Measurements from ENCODE around the gene CFAP251.

Gene CFAP251

DNA sequence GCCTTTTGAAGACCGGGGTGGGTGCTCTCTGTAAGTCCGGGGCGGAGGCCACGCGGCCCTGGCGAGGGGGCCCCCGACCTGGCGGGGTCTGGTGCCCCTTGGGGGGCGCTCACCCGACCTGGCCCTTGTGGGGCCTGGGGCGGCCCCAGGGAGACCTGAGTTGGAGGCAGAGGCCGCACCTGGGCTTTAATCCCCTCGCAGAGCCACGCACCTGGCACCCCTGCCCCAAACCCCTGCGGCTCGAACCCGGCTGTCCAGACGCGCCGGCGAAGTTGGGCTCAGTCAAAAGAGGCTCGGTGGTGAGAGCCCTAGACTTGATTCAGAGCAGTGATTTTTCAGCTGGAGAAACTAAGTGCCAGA lies 267 bp downstream of the CFAP251 start:
- Histone ChIP-seq H4K91ac (ENCODE audit: low read depth, low read length) (peak overlapping the region; percentile 66), H3K4me1 (ENCODE audit: control insufficient read depth in 1 of 2, insufficient read depth in 2 of 2, low read length in 2 of 2) (peaks cover 6 to 7% of the 10 kb centered on the region in 2 experiments), H3K18ac (ENCODE audit: low read length) (peak overlapping the region; percentile 11), H2BK5ac (ENCODE audit: low read depth, low read length, poor library complexity) (peak overlapping the region; percentile 35), H4K12ac (ENCODE audit: low read depth, low read length) (peak overlapping the region; percentile 40), H3K9me3 (ENCODE audit: insufficient read depth, low read depth, low read length) (no peaks in the 10 kb centered on the region), H2BK12ac (ENCODE audit: low read length) (peak overlapping the region; percentile 19), H3K4me3 (ENCODE audit: low read depth, low read length) (peak overlapping the region; percentile 64), H3K27me3 (ENCODE audit: insufficient read depth, low read length) (no peaks in the 10 kb centered on the region), H4K8ac (ENCODE audit: low read depth, low read length) (peak overlapping the region; percentile 69), H3K27ac (ENCODE audit: low read depth, low read length) (no peak overlapping the region), H3K36me3 (ENCODE audit: control insufficient read depth in 1 of 2, insufficient read depth in 2 of 2, low read length in 2 of 2) (peaks cover 12 to 15% of the 10 kb centered on the region in 2 experiments), H2AK5ac (ENCODE audit: low read length) (peak overlapping the region; percentile 39), H3K4me2 (ENCODE audit: low read length) (peak overlapping the region; percentile 90), H3K14ac (ENCODE audit: low read length) (peak overlapping the region; percentile 30), H3K9ac (ENCODE audit: low read length) (no peak overlapping the region), H3K79me2 (ENCODE audit: control insufficient read depth, insufficient read depth, low read length, poor library complexity) (no peaks in the 10 kb centered on the region), H2BK120ac (ENCODE audit: insufficient read depth, low read length, poor library complexity) (peak overlapping the region; percentile 14), H3K23ac (ENCODE audit: low read length) (no peak overlapping the region), H3K4ac (ENCODE audit: low read depth, low read length) (no peak overlapping the region), H3K79me1 (ENCODE audit: low read length) (peaks cover 4% of the 10 kb centered on the region), H2AFZ (ENCODE audit: insufficient read depth, low read length, poor library complexity) (peak overlapping the region; percentile 69)
- no CpG with 5 or more reads among the region's 22 CpGs for WGBS (ENCODE audit: extremely low coverage, insufficient coverage, insufficient read length)
- DNase-seq: no peak

DNA sequence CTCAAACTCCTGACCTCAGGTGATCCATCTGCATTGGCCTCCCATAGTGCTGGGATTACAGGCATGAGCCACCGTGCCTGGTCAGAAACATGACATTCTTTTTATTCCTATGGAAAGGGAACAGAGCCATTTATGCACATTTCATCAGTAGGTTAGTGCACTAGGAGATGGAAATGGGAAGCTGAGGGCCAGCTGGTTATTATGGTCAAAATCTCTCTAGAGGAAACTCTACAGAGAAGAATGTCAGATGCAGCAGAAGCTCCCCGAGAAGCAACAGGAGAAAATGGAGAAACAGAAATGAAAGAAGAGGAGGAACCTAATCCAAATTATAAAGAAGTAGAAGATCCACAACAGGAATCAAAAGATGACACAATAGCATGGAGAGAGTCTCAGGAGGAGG lies 2.7 kb downstream of the CFAP251 start:
- no CpG with 5 or more reads among the region's 2 CpGs for WGBS (ENCODE audit: extremely low coverage, insufficient coverage, insufficient read length)
- no peak for DNase-seq
- no peak overlapping the region for H4K91ac ChIP-seq (ENCODE audit: low read depth, low read length)

DNA sequence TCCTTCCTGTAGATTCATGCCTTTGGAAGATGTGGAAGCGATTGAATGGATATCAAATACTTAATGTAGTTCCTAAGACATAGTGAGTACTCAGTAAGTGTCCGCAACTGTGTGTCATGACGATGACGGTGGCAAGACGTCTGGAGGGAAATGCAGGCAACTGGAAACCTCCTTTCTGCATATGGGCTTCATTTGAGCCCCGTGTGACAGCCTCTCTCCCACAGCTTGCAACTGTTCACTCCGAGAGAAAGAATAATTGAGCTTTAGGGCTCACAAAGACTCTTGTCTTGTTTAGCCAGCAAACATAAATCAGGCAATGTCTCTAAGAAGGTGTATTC lies 6.9 kb downstream of the CFAP251 start:
- no peaks in the 10 kb centered on the region for H3K79me2 ChIP-seq (ENCODE audit: control insufficient read depth, insufficient read depth, low read length, poor library complexity)
- no peaks in the 10 kb centered on the region for H3K36me3 ChIP-seq (ENCODE audit: control insufficient read depth in 1 of 2, insufficient read depth in 2 of 2, low read length in 2 of 2)
- peak overlapping the region; percentile 74 for H2BK12ac ChIP-seq (ENCODE audit: low read length)
- peaks cover 10 to 15% of the 10 kb centered on the region in 2 experiments for H3K4me1 ChIP-seq (ENCODE audit: control insufficient read depth in 1 of 2, insufficient read depth in 2 of 2, low read length in 2 of 2)
- no peak overlapping the region for H4K12ac ChIP-seq (ENCODE audit: low read depth, low read length)
- no peak overlapping the region for H3K4me3 ChIP-seq (ENCODE audit: low read depth, low read length)
- H3K27me3 ChIP-seq (ENCODE audit: insufficient read depth, low read length): no peaks in the 10 kb centered on the region
- DNase-seq: peak; percentile 42 to 66
- no peak overlapping the region for H3K27ac ChIP-seq (ENCODE audit: low read depth, low read length)
- H3K18ac ChIP-seq (ENCODE audit: low read length): no peak overlapping the region
- no peak overlapping the region for H4K91ac ChIP-seq (ENCODE audit: low read depth, low read length)
- no peak overlapping the region for H2BK5ac ChIP-seq (ENCODE audit: low read depth, low read length, poor library complexity)
- peak overlapping the region; percentile 45 for H3K4me2 ChIP-seq (ENCODE audit: low read length)
- WGBS (ENCODE audit: extremely low coverage, insufficient coverage, insufficient read length): no CpG with 5 or more reads among the region's 7 CpGs
- no peak overlapping the region for H3K9ac ChIP-seq (ENCODE audit: low read length)
- no peak overlapping the region for H3K14ac ChIP-seq (ENCODE audit: low read length)
- H3K23ac ChIP-seq (ENCODE audit: low read length): no peak overlapping the region
- no peak overlapping the region for H2AK5ac ChIP-seq (ENCODE audit: low read length)
- peaks cover 8% of the 10 kb centered on the region for H3K79me1 ChIP-seq (ENCODE audit: low read length)
- no peaks in the 10 kb centered on the region for H3K9me3 ChIP-seq (ENCODE audit: insufficient read depth, low read depth, low read length)
- peak overlapping the region; percentile 29 for H4K8ac ChIP-seq (ENCODE audit: low read depth, low read length)
- H2BK120ac ChIP-seq (ENCODE audit: insufficient read depth, low read length, poor library complexity): no peak overlapping the region
- H3K4ac ChIP-seq (ENCODE audit: low read depth, low read length): no peak overlapping the region
- no peak overlapping the region for H2AFZ ChIP-seq (ENCODE audit: insufficient read depth, low read length, poor library complexity)

More for the DNA sequence above, 2.7 kb downstream of the CFAP251 start:
- no peak overlapping the region for H2BK120ac ChIP-seq (ENCODE audit: insufficient read depth, low read length, poor library complexity)
- H3K4ac ChIP-seq (ENCODE audit: low read depth, low read length): no peak overlapping the region
- no peak overlapping the region for H3K23ac ChIP-seq (ENCODE audit: low read length)
- H2BK5ac ChIP-seq (ENCODE audit: low read depth, low read length, poor library complexity): no peak overlapping the region
- no peak overlapping the region for H3K9ac ChIP-seq (ENCODE audit: low read length)
- no peak overlapping the region for H3K14ac ChIP-seq (ENCODE audit: low read length)
- H2AFZ ChIP-seq (ENCODE audit: insufficient read depth, low read length, poor library complexity): no peak overlapping the region
- H3K27me3 ChIP-seq (ENCODE audit: insufficient read depth, low read length): no peaks in the 10 kb centered on the region
- no peak overlapping the region for H3K27ac ChIP-seq (ENCODE audit: low read depth, low read length)
- no peaks in the 10 kb centered on the region for H3K79me2 ChIP-seq (ENCODE audit: control insufficient read depth, insufficient read depth, low read length, poor library complexity)
- no peak overlapping the region for H4K12ac ChIP-seq (ENCODE audit: low read depth, low read length)
- H2AK5ac ChIP-seq (ENCODE audit: low read length): no peak overlapping the region
- no peak overlapping the region for H3K4me3 ChIP-seq (ENCODE audit: low read depth, low read length)
- H4K8ac ChIP-seq (ENCODE audit: low read depth, low read length): no peak overlapping the region
- no peaks in the 10 kb centered on the region for H3K9me3 ChIP-seq (ENCODE audit: insufficient read depth, low read depth, low read length)
- H3K4me1 ChIP-seq (ENCODE audit: control insufficient read depth in 1 of 2, insufficient read depth in 2 of 2, low read length in 2 of 2): peaks cover 14 to 17% of the 10 kb centered on the region in 2 experiments
- no peak overlapping the region for H2BK12ac ChIP-seq (ENCODE audit: low read length)
- no peak overlapping the region for H3K4me2 ChIP-seq (ENCODE audit: low read length)
- peaks cover 6 to 10% of the 10 kb centered on the region in 2 experiments for H3K36me3 ChIP-seq (ENCODE audit: control insufficient read depth in 1 of 2, insufficient read depth in 2 of 2, low read length in 2 of 2)
- H3K79me1 ChIP-seq (ENCODE audit: low read length): peaks cover 12% of the 10 kb centered on the region
- no peak overlapping the region for H3K18ac ChIP-seq (ENCODE audit: low read length)

DNA sequence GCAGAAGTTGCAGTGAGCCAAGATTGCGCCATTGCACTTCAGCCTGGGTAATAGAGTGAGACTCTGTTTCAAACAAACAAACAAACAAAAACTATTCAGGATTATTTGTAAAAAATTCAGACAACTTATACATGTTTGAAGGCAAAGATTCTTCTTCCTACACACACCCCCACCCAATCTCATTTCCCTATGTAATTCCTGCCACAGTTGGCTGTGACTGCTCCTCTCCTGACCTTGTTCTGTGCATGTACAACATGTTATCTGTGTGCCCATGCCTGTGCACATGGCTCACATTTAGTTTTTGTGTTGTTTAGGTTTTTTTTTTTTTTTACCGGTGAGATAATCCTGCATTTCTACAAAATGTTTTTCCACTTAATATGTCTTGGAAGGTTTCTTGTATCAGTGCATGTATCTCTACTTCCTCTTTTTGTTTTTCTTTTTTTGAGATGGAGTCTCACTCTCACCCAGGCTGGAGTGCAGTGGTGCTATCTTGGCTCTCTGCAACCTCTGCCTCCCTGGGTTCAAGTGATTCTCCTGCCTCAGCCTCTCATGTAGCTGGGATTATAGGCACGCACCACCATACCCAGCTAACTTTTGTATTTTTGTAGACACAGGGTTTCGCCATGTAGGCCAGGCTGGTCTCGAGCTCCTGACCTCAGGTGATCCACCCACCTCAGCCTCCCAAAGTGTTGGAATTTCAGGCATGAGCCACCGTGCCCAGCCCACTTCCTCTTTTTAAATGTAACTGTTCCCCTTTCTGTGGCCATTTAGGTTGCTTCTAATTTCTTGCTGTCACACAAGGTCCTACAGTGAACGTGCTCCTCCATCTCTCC lies 8.7 kb downstream of the CFAP251 start:
- no peak overlapping the region for H3K9ac ChIP-seq (ENCODE audit: low read length)
- no peak overlapping the region for H4K8ac ChIP-seq (ENCODE audit: low read depth, low read length)
- H3K9me3 ChIP-seq (ENCODE audit: insufficient read depth, low read depth, low read length): no peaks in the 10 kb centered on the region
- H3K4ac ChIP-seq (ENCODE audit: low read depth, low read length): no peak overlapping the region
- H3K18ac ChIP-seq (ENCODE audit: low read length): no peak overlapping the region
- H3K79me1 ChIP-seq (ENCODE audit: low read length): peaks cover 8% of the 10 kb centered on the region
- no peak overlapping the region for H2AK5ac ChIP-seq (ENCODE audit: low read length)
- H3K4me3 ChIP-seq (ENCODE audit: low read depth, low read length): no peak overlapping the region
- H3K14ac ChIP-seq (ENCODE audit: low read length): no peak overlapping the region
- H3K27me3 ChIP-seq (ENCODE audit: insufficient read depth, low read length): no peaks in the 10 kb centered on the region
- no peaks in the 10 kb centered on the region for H3K79me2 ChIP-seq (ENCODE audit: control insufficient read depth, insufficient read depth, low read length, poor library complexity)
- no peak overlapping the region for H2BK12ac ChIP-seq (ENCODE audit: low read length)
- no peak overlapping the region for H3K4me2 ChIP-seq (ENCODE audit: low read length)
- H4K12ac ChIP-seq (ENCODE audit: low read depth, low read length): no peak overlapping the region
- DNase-seq: no peak
- H2AFZ ChIP-seq (ENCODE audit: insufficient read depth, low read length, poor library complexity): no peak overlapping the region
- H3K23ac ChIP-seq (ENCODE audit: low read length): no peak overlapping the region
- H2BK120ac ChIP-seq (ENCODE audit: insufficient read depth, low read length, poor library complexity): no peak overlapping the region
- no CpG with 5 or more reads among the region's 7 CpGs for WGBS (ENCODE audit: extremely low coverage, insufficient coverage, insufficient read length)
- peaks cover 10 to 17% of the 10 kb centered on the region in 2 experiments for H3K4me1 ChIP-seq (ENCODE audit: control insufficient read depth in 1 of 2, insufficient read depth in 2 of 2, low read length in 2 of 2)
- H4K91ac ChIP-seq (ENCODE audit: low read depth, low read length): no peak overlapping the region
- H3K27ac ChIP-seq (ENCODE audit: low read depth, low read length): no peak overlapping the region
- H2BK5ac ChIP-seq (ENCODE audit: low read depth, low read length, poor library complexity): no peak overlapping the region
- H3K36me3 ChIP-seq (ENCODE audit: control insufficient read depth in 1 of 2, insufficient read depth in 2 of 2, low read length in 2 of 2): no peaks in the 10 kb centered on the region
